ENCODE data around the gene GP1BA.
A peak's percentile ranks its signal among the peaks of the same experiment; 100 is the strongest.

The GP1BA gene

GRCh38 chr17:4950746-4951204 lies 18.7 kb downstream of the GP1BA start, which contains the start of gene ENO3:
TSS of gene ENO3 (plus strand) at chr17:4951119. CDS start at chr17:4951830, 711 bp downstream.
- DNase-seq (ENCODE audit: low read depth): no peak

- DNase-seq (ENCODE audit: low read depth): no peak
These were observed 19.4 kb downstream of the GP1BA start for GRCh38 chr17:4951486-4951885.

- DNase-seq (ENCODE audit: low read depth): no peak
These were observed 21.4 kb downstream of the GP1BA start for GRCh38 chr17:4953451-4953961.

- no peak for DNase-seq (ENCODE audit: low read depth)
These were observed 23.0 kb downstream of the GP1BA start for GRCh38 chr17:4955091-4955490.

- DNase-seq (ENCODE audit: low read depth): no peak
These were observed 24.5 kb downstream of the GP1BA start for GRCh38 chr17:4956493-4957061.

GRCh38 chr17:4958102-4958501 lies 26.0 kb downstream of the GP1BA start:
- DNase-seq (ENCODE audit: low read depth): no peak

- no peak for DNase-seq (ENCODE audit: low read depth)
These were observed 27.3 kb downstream of the GP1BA start for GRCh38 chr17:4959261-4959965.

GRCh38 chr17:4960279-4960922 lies 28.3 kb downstream of the GP1BA start:
- no peak for DNase-seq (ENCODE audit: low read depth)

- DNase-seq (ENCODE audit: low read depth): no peak
These were observed 33.4 kb downstream of the GP1BA start for GRCh38 chr17:4965311-4965986.

GRCh38 chr17:4966844-4967538 lies 34.9 kb downstream of the GP1BA start:
- peak; percentile 99 for DNase-seq (ENCODE audit: low read depth)

GRCh38 chr17:4967539-4968485 lies 35.7 kb downstream of the GP1BA start, which contains the start of gene SPAG7:
TSS of gene SPAG7 (minus strand) at chr17:4967817. CDS start at chr17:4967804, 13 bp downstream.
- DNase-seq (ENCODE audit: low read depth): peak; percentile 89

GRCh38 chr17:4968486-4969046 lies 36.5 kb downstream of the GP1BA start:
- no peak for DNase-seq (ENCODE audit: low read depth)

GRCh38 chr17:4969047-4969550 lies 37.0 kb downstream of the GP1BA start:
- DNase-seq (ENCODE audit: low read depth): peak; percentile 90

- no peak for DNase-seq (ENCODE audit: low read depth)
These were observed 37.6 kb downstream of the GP1BA start for GRCh38 chr17:4969551-4970173.

GRCh38 chr17:4970273-4970672 lies 38.2 kb downstream of the GP1BA start:
- DNase-seq (ENCODE audit: low read depth): no peak

- no peak for DNase-seq (ENCODE audit: low read depth)
These were observed 39.7 kb downstream of the GP1BA start for GRCh38 chr17:4971826-4972225.

- DNase-seq (ENCODE audit: low read depth): no peak
These were observed 40.2 kb downstream of the GP1BA start for GRCh38 chr17:4972322-4972721.

GRCh38 chr17:4972752-4973151 lies 40.7 kb downstream of the GP1BA start:
- DNase-seq (ENCODE audit: low read depth): no peak
